GM18858 (cell line): ENCODE measurements around the gene CTDNEP1.

ENCODE experiments used
- ATAC-seq: cut with Tn5 transposase; IDR thresholded peaks from one replicate; pipeline ENCODE4 v1.9.1; 2021; ENCODE audit not compliant: unreplicated experiment

Gene CTDNEP1

DNA sequence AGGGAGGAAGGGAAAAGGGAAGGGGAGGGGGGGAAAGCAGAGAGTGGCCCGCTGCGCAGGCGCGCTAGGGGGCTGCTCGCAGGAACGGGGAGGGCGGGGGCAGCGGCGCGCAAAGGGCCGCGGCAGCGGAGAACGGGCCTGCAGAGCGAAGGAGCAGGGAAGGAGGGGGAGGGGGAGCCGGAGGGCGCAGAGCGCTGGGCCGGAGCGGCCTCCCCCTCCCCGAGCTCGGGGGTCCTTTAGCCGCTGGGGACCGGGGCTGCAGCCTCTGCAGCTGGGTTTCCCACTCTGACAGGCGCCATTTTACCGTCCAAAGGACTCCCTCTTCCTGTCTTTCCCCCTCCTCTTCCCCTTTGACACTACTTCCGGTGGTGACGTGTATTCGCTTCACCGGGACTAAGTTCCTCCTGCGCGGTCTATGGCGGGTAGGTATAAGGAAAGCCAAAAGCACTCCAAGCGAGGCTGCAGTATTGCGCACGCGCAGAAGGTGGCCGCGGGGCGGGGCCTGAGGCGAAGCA, at the start of gene CTDNEP1:
Gene CTDNEP1, minus strand, starts transcription at position 74 of the 515 bp plus-strand sequence. CDS start 438 bp downstream, outside the sequence.
- ATAC-seq: peak; percentile 68

DNA sequence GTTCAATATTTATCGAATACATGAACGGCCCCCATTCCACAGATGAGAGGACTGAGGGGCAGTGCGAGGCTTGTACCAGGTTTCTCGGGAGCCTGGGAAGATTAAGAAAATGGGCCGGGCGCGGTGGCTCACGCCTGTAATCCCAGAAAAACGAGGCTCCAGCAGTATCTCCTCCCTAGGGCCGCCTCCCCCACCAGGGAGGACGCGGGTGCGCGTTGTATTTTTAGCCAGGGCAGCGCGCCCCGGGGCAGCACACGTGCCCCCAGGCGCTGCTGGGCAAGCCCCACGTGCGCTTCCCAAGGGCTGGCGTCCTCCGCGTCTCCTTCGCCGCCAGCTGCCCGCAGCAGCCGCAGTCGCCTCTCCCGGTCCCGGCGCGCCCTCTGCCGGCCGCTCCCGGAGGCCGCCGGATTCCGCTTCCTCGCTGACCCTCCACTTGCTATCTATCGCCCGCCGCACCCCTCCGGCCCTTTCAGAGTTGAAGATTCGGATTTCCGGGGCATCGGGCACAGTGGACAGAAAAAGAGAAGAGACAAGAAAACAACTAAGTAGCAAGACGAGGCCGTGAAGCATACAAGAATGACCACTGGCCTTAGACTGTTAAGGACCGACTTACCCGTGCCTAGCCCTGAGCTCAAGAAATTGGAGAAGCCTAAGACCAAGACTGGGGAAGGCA, 44.8 kb upstream of the CTDNEP1 start:
- ATAC-seq: no peak

DNA sequence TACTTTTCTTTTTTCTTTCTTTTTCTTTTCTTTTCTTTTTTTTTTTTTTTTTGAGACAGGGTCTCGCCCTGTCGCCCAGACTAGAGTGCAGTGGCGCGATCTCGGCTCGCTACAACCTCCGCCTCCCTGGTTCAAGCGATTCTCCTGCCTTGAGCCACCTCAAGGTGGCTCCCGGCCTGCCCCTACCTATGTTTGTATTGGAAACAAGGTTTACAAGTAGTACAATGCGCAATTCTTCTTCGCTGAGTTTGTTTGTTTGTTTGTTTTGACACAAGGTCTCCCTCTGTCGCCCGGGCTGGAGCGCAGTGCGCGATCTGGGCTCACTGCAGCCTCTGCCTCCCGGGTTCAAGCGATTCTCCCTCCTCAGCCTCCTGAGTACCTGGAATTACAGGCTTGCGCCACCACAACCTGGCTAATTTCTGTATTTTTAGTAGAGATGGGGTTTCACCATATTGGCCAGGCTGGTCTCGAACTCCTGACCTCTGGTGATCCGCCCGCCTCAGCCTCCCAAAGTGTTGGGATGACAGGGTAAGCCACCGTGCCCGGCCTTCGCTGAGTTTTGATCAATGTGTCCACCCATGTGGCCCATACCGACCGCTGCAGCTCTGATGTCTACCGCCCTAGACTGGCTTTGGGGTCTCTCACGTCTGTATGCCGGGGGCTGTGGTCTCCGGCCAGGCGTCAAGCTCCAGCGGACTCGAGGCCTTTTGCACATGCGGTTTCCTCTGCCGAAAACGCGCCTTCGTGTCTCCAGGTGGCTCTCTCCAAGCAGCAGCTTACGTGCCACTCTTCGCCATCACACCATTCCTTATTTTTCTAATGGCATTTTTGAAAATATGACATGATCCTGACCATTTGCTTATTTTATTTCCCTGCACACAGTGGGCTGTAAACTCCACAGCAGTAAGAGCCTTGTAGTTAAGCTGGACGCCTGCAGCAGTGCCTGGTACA, 44.0 kb upstream of the CTDNEP1 start:
- ATAC-seq: no peak

DNA sequence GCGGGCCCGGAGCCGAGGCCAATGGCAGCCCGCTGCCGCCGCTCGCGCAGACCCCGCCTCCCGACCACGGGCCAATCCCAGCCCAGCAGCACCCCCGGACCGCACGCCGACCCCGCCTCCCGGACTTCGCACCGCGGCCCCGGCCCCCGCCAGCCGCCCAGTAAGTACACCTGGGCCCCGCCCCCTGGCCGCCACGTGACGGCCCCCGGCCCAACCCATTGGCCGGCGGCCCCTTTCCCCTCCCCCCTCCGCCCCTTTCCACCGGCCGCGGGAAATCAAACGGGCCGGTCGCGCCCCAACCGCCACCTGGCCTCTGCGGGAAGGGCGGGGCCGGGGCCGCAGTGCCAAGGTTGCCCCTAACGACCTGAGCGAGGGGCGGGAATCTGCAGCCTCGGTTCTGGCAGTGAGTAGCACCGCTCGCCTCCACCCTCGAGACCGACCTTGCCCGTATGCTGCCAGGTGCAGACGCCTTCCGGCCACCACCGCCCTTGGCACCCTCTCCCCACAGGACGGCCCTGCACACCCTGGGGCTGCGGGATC, 43.1 kb upstream of the CTDNEP1 start, which contains the start of gene YBX2:
Gene YBX2, minus strand, starts transcription at position 26 of the 540 bp plus-strand sequence. CDS start 139 bp downstream, outside the sequence.
- ATAC-seq: no peak

DNA sequence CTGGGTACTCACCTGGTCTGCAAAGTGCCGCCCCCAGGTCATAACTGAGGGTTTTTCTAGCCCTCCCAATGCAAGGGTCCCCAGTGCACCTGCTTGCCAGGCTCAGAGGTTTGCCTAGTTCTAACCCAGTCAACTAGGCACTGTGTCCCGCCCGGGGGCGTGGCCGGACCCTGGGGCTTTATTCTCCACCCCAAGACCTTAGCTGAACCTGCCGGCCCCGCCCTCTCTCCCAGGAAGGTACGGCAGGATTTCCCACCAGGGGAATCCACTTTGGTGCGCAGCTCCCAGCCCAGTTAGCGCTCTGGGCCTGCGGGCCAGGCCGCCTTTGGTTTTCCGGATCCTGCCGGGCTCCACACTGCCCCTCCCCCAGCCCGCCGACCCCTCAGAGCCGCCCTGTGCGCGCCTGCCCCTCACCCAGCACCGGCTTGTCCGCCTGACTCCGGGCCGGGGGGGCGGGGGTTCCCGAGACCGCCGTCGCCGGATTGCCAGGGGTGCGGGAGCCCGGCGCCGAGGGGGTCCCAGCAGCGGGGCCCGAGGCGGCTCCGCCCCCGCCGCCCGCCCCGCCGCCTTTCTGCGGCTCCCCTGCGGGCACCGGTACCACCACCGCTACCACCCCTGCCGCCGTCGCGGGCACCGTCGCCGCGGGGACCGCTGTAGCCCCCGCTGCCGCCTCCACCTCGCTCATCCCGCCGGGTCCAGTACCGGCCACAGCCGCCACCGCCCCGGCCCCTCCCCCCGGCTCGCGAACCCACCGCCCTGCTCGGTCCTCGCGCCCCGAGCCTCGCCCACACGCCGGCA, 42.5 kb upstream of the CTDNEP1 start:
- ATAC-seq: no peak

DNA sequence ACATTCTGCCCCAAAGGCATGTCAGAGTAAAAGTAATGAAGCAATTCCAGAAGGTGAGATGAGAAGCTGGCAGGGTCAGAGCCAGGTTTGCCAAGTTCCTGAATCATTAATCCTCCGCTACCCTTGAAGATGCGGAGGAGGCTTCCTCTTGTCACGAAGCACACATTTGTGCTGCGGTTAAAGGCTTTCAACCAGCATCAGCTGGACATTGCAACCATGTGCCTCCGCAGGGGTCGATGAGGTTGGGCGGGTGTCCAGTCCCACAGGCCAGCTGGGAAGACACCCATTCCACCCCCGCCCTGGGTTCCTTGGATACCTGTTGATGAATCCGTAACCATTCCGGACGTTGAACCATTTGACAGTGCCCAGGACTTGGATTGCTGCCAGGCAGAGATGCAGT, 41.6 kb upstream of the CTDNEP1 start:
- ATAC-seq: no peak

DNA sequence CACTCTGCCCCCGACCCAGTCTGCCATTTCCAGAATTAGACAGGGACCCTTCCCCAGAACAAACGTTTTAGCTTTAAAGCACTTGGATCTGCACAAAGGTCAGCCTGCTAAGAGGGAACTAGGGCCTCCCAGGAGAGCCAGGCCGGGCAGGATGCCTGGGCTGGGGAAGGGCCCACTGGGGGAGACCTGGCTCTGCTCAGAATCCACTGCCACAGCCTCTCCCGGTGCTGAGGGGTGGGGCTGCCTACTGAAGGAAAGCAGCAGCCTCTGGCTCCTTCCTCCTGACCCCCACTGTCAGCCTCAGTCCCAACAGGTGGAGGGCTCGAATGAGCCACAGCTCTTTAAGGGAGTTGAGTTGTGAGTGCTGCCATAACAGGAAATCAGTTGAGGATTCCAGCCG, 41.2 kb upstream of the CTDNEP1 start:
- ATAC-seq: no peak

DNA sequence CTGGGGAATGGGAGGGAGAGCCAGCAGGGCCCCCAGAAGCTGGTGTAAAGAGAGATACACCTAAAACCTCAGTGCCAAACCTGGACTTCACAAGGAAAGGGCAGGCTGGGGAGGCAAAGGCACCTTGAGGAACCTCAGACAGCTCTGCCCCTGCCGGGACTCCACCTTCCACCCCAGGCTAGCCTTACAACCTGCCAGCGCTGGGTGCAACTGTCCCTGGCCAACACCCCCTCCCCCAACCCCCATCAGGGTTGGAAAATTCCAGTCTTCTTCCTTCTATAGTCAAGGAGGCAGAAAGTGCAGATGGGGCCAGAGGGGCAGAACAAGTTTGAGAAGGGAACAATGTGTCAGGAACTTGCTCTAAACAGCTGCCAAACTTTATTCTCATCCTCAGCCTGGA, 40.7 kb upstream of the CTDNEP1 start:
- ATAC-seq: no peak

DNA sequence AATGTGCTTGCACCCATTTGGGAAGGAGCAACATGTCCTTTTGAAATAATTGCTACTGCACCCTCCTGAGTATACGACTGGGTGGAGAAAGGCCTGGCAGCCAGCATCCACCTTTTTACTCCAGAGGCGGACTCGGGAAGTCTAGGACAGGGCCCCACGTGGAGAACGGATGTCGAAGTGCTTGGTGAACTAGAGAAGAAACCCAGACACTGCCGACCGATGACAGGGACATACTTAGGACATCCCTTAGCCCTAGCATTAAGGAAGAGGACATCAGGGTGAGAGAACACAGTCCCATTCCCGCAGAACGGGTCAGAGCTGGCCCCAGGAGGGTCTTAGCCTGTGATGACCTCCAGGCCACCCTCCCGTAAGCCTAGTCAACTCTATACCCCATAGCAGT, 39.2 kb upstream of the CTDNEP1 start:
- ATAC-seq: no peak

DNA sequence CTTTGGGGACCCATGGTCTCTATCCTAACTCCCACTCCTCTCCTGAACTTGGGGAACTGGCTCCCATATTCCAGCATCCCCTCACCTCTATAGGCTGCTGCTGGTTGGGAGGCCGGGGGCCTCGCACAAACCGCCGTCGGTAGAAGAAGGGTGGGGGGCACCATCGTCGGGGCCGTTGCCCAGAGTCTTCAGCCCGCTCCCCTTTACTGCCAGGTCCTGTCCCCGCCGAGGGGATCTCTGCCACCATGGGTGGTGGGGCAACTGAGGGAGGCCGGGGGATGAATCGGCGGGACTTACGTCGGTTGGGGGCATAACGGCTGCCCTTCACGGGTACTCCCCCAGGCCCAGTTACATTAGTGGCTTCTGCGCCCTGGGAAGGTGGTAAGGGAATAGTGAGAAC, 38.6 kb upstream of the CTDNEP1 start:
- no peak for ATAC-seq

DNA sequence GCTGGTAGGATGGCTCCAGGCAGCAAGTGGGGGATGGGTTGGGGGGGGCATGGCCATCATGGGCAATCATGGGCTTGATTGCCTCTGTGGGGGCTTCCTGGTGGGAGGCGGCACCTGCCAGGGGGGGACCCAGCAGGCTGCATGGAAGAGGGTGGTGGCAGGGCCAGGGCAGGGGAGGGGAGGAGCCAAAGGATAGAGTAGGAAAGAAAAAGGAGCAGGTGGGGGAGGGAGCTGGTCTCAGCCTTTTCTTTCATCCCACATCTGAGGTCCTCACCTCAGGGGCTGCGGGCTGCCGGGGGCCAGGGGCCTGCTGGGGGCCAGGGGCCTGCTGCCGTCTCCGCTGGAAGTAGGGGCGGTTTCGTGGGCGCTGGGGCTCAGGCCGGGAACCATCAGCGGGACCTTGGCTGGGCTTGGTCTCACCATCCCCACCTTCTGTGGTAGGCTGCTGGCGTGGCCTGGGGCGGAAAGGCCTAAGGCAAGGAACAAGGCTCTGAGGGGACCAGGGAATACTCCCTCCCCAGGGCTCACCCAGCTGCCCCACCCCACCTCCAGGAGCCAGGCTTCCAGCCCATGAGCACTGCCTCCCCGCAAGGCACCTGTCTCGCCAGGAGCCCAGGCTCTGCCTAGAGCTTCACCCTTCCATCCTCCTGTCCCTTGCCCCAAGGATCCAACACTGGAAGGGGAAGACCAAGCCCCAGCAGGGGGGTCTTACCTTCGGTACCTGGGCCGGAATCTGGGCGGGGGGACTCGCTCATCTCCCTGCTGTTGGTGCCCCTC, 37.9 kb upstream of the CTDNEP1 start:
- no peak for ATAC-seq

DNA sequence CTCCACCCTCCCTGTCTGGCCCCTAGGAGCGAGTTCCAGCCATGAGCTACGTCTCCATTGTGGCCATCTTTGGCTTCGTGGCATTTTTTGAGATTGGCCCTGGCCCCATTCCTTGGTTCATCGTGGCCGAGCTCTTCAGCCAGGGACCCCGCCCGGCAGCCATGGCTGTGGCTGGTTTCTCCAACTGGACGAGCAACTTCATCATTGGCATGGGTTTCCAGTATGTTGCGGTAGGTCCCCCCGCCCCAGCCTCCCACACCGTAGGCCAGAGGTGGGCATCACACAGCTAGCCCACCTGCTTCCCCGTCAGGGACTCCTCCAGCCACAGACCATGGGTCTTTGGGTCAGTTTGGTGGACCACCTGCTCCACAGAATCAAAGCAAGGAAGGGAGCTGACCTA, 34.1 kb upstream of the CTDNEP1 start:
- ATAC-seq: no peak

DNA sequence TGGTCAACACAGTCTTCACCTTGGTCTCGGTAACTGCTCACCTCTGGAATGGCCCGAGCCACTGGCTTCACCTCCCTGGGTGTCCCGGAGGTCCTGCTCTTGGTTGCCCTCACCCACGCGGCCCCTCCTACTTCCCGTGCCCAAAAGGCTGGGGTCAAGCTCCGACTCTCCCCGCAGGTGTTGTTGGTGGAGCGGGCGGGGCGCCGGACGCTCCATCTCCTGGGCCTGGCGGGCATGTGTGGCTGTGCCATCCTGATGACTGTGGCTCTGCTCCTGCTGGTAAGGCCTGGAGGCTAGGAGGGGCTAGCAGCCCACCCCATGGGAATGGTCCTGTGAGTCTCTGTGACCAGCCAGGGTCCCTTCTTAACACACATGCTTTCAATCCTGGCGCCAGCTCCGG, 33.4 kb upstream of the CTDNEP1 start:
- ATAC-seq: no peak

DNA sequence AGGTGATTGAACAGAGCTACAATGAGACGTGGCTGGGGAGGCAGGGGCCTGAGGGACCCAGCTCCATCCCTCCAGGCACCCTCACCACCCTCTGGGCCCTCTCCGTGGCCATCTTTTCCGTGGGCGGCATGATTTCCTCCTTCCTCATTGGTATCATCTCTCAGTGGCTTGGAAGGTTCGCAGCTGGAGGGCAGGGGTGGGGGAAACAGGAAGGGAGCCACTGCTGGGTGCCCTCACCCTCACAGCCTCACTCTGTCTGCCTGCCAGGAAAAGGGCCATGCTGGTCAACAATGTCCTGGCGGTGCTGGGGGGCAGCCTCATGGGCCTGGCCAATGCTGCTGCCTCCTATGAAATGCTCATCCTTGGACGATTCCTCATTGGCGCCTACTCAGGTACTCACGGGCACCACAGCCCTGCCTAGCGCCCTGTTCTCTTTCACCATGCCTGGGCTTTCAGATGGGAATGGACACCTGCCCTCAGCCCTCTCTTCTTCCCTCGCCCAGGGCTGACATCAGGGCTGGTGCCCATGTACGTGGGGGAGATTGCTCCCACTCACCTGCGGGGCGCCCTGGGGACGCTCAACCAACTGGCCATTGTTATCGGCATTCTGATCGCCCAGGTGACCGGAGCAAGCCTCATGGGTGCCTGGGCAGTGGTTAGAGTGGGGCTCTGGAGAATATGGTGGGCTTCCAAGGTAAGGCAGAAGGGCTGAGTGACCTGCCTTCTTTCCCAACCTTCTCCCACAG, 32.1 kb upstream of the CTDNEP1 start:
- no peak for ATAC-seq

DNA sequence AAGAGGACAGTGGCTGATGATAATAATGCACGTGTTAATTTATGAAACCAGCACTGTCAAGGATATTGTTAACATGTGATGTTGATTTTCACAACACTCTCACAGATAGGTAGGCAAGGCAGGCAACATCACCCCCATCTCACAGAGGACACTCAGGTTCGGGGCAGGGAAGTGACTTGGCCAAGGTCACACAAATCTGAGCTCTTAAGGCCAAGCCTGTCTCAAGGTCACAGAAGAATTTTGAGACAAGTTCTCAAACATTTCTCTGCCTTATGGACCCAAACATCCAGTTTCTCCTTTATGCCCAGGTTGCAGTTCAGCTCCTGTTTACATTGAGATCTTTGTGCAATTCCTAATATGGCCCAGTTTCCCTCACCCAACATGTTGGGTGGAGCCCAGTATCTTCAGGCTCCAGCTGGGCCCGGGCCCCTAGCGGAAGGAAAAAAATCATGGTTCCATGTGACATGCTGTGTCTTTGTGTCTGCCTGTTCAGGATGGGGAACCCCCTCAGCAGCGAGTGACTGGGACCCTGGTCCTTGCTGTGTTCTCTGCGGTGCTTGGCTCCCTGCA, 31.3 kb upstream of the CTDNEP1 start:
- no peak for ATAC-seq

DNA sequence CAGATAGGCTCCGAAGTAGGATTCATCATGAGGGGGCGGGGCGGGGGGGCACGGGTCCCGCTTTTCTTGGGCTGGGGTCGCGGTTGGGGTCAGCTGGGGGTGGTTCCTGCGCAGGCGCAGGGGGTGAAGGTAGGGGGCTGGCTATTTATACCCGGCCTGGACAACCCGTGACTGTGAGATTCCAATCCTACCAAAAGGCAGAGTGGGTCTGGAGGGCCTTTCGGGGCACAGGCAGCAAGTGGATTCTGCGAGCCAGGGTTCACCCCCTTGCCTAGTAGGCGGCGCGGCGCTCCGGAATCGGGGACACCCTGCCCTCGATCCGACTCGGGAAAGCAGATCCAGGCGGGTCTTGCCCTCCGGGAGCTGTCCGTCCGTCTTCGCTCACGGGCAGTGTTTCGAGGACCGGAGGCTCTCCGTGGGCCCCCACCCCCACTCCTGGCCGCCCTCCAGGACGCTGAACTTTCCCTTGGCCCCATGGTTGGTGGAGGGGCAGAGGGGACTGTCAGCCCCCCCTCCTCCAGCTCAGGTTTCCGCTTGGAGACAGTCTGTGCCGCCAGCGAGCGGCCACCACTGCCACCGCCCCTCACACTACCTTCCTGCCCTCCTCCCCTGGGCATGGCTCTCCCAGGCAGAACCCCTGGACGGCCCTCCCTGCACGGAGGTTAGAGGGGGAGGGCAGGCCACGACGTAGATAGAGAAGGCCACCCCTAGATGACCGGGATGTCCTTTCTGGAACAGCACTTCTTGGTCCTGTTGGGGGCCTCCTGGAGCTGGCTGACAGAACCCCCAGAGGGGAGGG, 30.6 kb upstream of the CTDNEP1 start:
- ATAC-seq: no peak

DNA sequence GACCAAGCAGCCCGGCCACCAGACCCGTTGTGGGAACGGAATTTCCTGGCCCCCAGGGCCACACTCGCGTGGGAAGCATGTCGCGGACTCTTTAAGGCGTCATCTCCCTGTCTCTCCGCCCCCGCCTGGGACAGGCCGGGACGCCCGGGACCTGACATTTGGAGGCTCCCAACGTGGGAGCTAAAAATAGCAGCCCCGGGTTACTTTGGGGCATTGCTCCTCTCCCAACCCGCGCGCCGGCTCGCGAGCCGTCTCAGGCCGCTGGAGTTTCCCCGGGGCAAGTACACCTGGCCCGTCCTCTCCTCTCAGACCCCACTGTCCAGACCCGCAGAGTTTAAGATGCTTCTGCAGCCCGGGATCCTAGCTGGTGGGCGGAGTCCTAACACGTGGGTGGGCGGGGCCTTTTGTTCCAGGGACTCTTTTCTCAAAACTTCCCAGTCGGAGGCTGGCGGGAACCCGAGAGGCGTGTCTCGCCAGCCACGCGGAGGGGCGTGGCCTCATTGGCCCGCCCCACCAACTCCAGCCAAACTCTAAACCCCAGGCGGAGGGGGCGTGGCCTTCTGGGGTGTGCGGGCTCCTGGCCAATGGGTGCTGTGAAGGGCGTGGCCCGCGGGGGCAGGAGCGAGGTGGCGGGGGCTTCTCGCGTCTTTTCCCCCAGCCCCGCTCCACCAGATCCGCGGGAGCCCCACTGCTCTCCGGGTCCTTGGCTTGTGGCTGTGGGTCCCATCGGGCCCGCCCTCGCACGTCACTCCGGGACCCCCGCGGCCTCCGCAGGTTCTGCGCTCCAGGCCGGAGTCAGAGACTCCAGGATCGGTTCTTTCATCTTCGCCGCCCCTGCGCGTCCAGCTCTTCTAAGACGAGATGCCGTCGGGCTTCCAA, 29.8 kb upstream of the CTDNEP1 start, which contains the start of gene SLC2A4:
Gene SLC2A4, plus strand, starts transcription at position 645 of the 879 bp plus-strand sequence. Its CDS starts 217 bp downstream, at position 862.
- ATAC-seq: no peak
